Measurements from ENCODE around the gene GLI3. TPM values are rescaled to one million over a fixed set of nuclear protein-coding genes. Genes with fewer than 3 reads are reported as not detected.

GLI3 gene
- total RNA-seq, 1 donor from 2014 or later = 136 TPM

- Mint-ChIP-seq H3K4me1 (peaks cover 43% of the 10 kb centered on the region), H3K27me3 (ENCODE audit: low read depth) (no peaks in the 10 kb centered on the region), H3K27ac (ENCODE audit: unreplicated experiment) (no peak overlapping the region), H3K36me3 (ENCODE audit: low read depth) (peaks cover 32% of the 10 kb centered on the region), H3K4me3 (peak overlapping the region; percentile 39), H3K9me3 (no peaks in the 10 kb centered on the region)
- TF ChIP-seq, protein P1, sequence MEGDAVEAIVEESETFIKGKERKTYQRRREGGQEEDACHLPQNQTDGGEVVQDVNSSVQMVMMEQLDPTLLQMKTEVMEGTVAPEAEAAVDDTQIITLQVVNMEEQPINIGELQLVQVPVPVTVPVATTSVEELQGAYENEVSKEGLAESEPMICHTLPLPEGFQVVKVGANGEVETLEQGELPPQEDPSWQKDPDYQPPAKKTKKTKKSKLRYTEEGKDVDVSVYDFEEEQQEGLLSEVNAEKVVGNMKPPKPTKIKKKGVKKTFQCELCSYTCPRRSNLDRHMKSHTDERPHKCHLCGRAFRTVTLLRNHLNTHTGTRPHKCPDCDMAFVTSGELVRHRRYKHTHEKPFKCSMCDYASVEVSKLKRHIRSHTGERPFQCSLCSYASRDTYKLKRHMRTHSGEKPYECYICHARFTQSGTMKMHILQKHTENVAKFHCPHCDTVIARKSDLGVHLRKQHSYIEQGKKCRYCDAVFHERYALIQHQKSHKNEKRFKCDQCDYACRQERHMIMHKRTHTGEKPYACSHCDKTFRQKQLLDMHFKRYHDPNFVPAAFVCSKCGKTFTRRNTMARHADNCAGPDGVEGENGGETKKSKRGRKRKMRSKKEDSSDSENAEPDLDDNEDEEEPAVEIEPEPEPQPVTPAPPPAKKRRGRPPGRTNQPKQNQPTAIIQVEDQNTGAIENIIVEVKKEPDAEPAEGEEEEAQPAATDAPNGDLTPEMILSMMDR (conservative IDR thresholded peaks at IDR 0.05) = no peak
- no peak for DNase-seq (ENCODE audit: low read depth, low spot score)
Measured at GRCh38 chr7:42144604-42145003, 92.4 kb downstream of the GLI3 start.

DNA sequence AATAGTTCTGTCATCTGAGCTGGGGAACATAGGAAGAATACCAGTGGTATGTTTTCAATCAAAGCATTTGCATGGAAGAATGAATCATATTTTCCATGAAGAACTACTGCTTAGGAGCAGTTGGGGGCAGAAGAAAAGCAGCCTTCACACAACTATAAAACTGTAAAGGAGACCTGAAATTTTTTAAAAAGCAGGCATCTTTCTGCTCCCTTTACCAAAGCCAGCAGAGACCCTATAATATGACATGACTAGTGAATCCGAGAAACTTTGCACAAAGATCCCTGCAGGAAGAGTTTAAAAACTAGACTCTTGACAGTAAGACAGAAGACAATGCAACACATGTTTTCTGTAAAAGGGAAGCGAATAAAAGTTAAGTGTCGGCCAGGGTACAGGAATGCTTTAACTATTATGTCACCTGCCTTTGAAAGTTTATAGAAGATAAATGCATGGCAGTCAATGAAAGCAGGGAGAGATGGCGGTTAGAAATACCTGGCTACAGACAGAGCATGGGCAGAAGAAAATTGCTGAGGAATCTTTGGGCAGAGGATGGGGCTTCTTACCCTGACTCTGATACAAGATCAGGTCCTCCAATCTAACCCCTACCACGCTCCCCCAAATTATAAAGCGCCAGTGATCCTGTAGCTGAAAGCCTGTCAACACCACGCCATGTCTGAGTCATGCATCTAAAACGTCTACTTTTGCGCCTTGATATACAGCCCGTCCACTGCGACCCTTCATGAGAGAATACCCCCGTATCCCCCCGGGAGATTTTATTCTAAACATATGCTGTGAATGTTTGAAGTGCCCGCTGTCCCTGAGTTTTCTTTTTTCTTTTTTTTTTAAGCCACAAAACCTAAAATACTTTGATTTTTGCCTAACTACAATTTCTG, 93.1 kb downstream of the GLI3 start:
- Mint-ChIP-seq H3K4me3 (peak overlapping the region; percentile 39), H3K27me3 (ENCODE audit: low read depth) (no peaks in the 10 kb centered on the region), H3K4me1 (peaks cover 46% of the 10 kb centered on the region), H3K27ac (ENCODE audit: unreplicated experiment) (no peak overlapping the region), H3K9me3 (no peaks in the 10 kb centered on the region), H3K36me3 (ENCODE audit: low read depth) (peaks cover 32% of the 10 kb centered on the region)
- TF ChIP-seq, protein P1 (conservative IDR thresholded peaks at IDR 0.05) = no peak
- DNase-seq (ENCODE audit: low read depth, low spot score) = no peak

DNA sequence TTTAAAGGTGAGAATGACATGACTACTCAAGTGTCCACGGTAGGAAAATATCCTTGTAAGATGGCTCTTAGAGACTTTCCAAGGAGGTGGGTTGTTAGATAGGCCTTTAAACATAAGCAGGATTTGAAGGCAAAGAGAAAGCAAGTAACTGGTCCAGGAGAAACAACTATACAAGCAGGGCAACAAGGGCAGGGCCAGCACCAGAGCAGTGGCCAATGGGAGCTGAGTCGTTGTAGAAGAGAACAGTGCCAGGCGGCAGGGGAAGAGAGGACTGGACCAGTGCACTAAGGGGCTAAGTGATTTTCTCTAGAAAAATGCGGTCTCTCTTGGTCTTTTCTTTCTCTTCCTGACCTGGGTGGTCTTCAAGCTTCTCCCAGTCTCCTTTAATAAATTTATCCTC, 94.9 kb downstream of the GLI3 start:
- DNase-seq (ENCODE audit: low read depth, low spot score) = no peak
- TF ChIP-seq, protein P1 (conservative IDR thresholded peaks at IDR 0.05) = no peak
- no peak overlapping the region for H3K27ac Mint-ChIP-seq (ENCODE audit: unreplicated experiment)
- H3K4me1 Mint-ChIP-seq = peaks cover 62% of the 10 kb centered on the region
- no peaks in the 10 kb centered on the region for H3K27me3 Mint-ChIP-seq (ENCODE audit: low read depth)
- H3K4me3 Mint-ChIP-seq = peak overlapping the region; percentile 20
- H3K9me3 Mint-ChIP-seq = no peaks in the 10 kb centered on the region
- H3K36me3 Mint-ChIP-seq (ENCODE audit: low read depth) = peaks cover 25% of the 10 kb centered on the region

- peaks cover 15% of the 10 kb centered on the region for H3K36me3 Mint-ChIP-seq (ENCODE audit: low read depth)
- no peaks in the 10 kb centered on the region for H3K27me3 Mint-ChIP-seq (ENCODE audit: low read depth)
- H3K4me3 Mint-ChIP-seq = no peak overlapping the region
- no peak overlapping the region for H3K27ac Mint-ChIP-seq (ENCODE audit: unreplicated experiment)
- DNase-seq (ENCODE audit: low read depth, low spot score) = no peak
- peaks cover 76% of the 10 kb centered on the region for H3K4me1 Mint-ChIP-seq
- TF ChIP-seq, protein P1 (conservative IDR thresholded peaks at IDR 0.05) = no peak
- H3K9me3 Mint-ChIP-seq = no peaks in the 10 kb centered on the region
Measured at GRCh38 chr7:42139751-42140150, 97.3 kb downstream of the GLI3 start.

- Mint-ChIP-seq H3K27ac (ENCODE audit: unreplicated experiment) (peak overlapping the region; percentile 85), H3K4me1 (peaks cover 75% of the 10 kb centered on the region), H3K9me3 (no peaks in the 10 kb centered on the region), H3K36me3 (ENCODE audit: low read depth) (peaks cover 15% of the 10 kb centered on the region), H3K4me3 (peak overlapping the region; percentile 24), H3K27me3 (ENCODE audit: low read depth) (no peaks in the 10 kb centered on the region)
- TF ChIP-seq, protein P1 (conservative IDR thresholded peaks at IDR 0.05) = peak; percentile 28
- DNase-seq (ENCODE audit: low read depth, low spot score) = no peak
Measured at GRCh38 chr7:42138691-42139090, 98.3 kb downstream of the GLI3 start.

All from neural crest cell (in vitro differentiated cells).